ENCODE measurements around the gene CKAP4. TPM values are rescaled to one million over a fixed set of nuclear protein-coding genes. Genes with fewer than 3 reads are reported as not detected.
A peak's percentile ranks its signal among the peaks of the same experiment; 100 is the strongest.

CKAP4 gene
- total and polyA plus RNA-seq, 4 donors, result 13.1 to 28.0 (median 25.2) TPM

- H3K9ac ChIP-seq (ENCODE audit: low read depth in 1 of 2, low read length in 2 of 2), result no peak overlapping the region
- H3K27ac ChIP-seq (ENCODE audit: low read depth in 1 of 2, low read length in 2 of 2), result peak overlapping the region; percentile 42 to 68
- H3K27me3 ChIP-seq (ENCODE audit: control insufficient read depth in 4 of 4, insufficient read depth in 4 of 4, low read length in 3 of 4), result no peaks in the 10 kb centered on the region
- no peak overlapping the region for H3K4me3 ChIP-seq (ENCODE audit: low read depth in 1 of 3, low read length in 3 of 3)
- H3K36me3 ChIP-seq (ENCODE audit: control insufficient read depth in 4 of 4, insufficient read depth in 3 of 4, low read depth in 1 of 4, low read length in 3 of 4), result no peaks in the 10 kb centered on the region
- 20% methylated on average over 5 of the region's 5 CpGs for WGBS
- no peaks in the 10 kb centered on the region for H3K9me3 ChIP-seq (ENCODE audit: control insufficient read depth in 4 of 4, low read length in 3 of 4)
- TF ChIP-seq MAX (IDR thresholded peaks at IDR 0.05) (peak; percentile 71), ATF3 (IDR thresholded peaks at IDR 0.05) (no peak), SP1 (IDR thresholded peaks at IDR 0.05) (peak; percentile 81), FOXA1 (IDR thresholded peaks at IDR 0.05) (peak; percentile 52), HNF4A (conservative IDR thresholded peaks at IDR 0.05) (peak; percentile 58 to 89), REST (IDR thresholded peaks at IDR 0.05) (peak; percentile 68), ZBTB33 (IDR thresholded peaks at IDR 0.05) (peak; percentile 56), HNF4G (IDR thresholded peaks at IDR 0.05) (no peak), RAD21 (IDR thresholded peaks at IDR 0.05) (peak; percentile 38 to 52), TAF1 (conservative IDR thresholded peaks at IDR 0.05) (no peak), GABPA (IDR thresholded peaks at IDR 0.05 in 1 of 2, conservative IDR thresholded peaks at IDR 0.05 in 1 of 2) (no peak), FOXA2 (IDR thresholded peaks at IDR 0.05) (peak; percentile 78), NR2F2 (IDR thresholded peaks at IDR 0.05) (no peak), YY1 (IDR thresholded peaks at IDR 0.05) (peak; percentile 73), CTCF (IDR thresholded peaks at IDR 0.05; ENCODE audit: low read depth, low read length, missing input control) (no peak), RXRA (IDR thresholded peaks at IDR 0.05) (peak; percentile 69 to 96), JUND (IDR thresholded peaks at IDR 0.05) (peak; percentile 60 to 75), EGR1 (IDR thresholded peaks at IDR 0.05; ENCODE audit: low read depth in 2 of 2) (peak in 1 of 2 donors; percentile 42)
- H3K4me1 ChIP-seq (ENCODE audit: control insufficient read depth in 4 of 4, insufficient read depth in 4 of 4, low read length in 3 of 4), result peaks cover 0 to 31% (median 22%) of the 10 kb centered on the region in 4 donors
- no peak for DNase-seq (ENCODE audit: low spot score)
These were observed 52.2 kb downstream of the CKAP4 start for GRCh38 chr12:106195621-106196027.
